Progenitor cell of endocrine pancreas (in vitro differentiated cells): ENCODE measurements around the gene CFTR. TPM values are rescaled to one million over a fixed set of nuclear protein-coding genes. Genes with fewer than 3 reads are reported as not detected.

Source experiments
- DNase-seq: peaks from one replicate; pipeline ENCODE4 v3.0.0; 2021; ENCODE audit warnings: low spot score; ENCODE audit not compliant: unreplicated experiment
- H3K27ac Mint-ChIP-seq: 2 replicates; pipeline ENCODE4 v1.8.0; 2021; ENCODE audit warnings: mild to moderate bottlenecking, moderate library complexity, mixed read lengths
- H3K27me3 Mint-ChIP-seq: 2 replicates; pipeline ENCODE4 v1.8.0; 2021; ENCODE audit warnings: mixed read lengths
- H3K36me3 Mint-ChIP-seq: 2 replicates; pipeline ENCODE4 v1.8.0; 2022; ENCODE audit warnings: mixed read lengths; ENCODE audit not compliant: insufficient read depth
- H3K4me1 Mint-ChIP-seq: 2 replicates; pipeline ENCODE4 v1.8.0; 2021; ENCODE audit warnings: low read depth, mixed read lengths
- H3K4me3 Mint-ChIP-seq: 2 replicates; pipeline ENCODE4 v1.8.0; 2021; ENCODE audit warnings: low read depth, mild to moderate bottlenecking, moderate library complexity, mixed read lengths
- H3K9me3 Mint-ChIP-seq: 2 replicates; pipeline ENCODE4 v1.8.0; 2021; ENCODE audit warnings: low read depth, mixed read lengths
- total RNA-seq: library from RNA; stranded (reverse); gene quantifications from 2 replicates; pipeline ENCODE4 v1.2.1, GENCODE V29; 2021
- TF ChIP-seq, protein P1 (sequence below): fragments of 200-600 bp; sonication (generic); IDR thresholded peaks from one replicate; pipeline ENCODE4 v1.5.0; 2021; ENCODE audit warnings: antibody characterized with exemption, mild to moderate bottlenecking; ENCODE audit not compliant: unreplicated experiment

The CFTR gene
- total RNA-seq, 1 donor from 2014 or later, result 6.6 TPM

DNA sequence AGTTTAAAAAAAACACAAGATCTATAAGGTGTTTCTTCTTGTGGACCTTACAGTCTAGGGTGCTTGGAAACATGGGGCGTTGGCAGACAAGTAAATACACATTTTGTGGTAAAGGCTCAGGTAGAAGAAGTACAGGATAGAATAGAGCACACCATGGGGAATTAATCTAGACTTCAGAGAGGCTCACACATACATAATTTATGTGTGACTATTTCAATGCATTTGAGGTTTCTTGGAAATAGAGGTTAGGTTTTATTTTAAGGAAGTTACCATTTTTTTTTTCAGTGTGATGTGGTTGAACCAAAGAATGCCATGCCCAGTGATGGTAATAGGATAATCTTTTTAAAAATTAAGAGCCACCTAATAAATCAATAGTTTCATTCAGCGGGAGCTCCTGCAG lies 12.8 kb downstream of the CFTR start:
- TF ChIP-seq, protein P1, sequence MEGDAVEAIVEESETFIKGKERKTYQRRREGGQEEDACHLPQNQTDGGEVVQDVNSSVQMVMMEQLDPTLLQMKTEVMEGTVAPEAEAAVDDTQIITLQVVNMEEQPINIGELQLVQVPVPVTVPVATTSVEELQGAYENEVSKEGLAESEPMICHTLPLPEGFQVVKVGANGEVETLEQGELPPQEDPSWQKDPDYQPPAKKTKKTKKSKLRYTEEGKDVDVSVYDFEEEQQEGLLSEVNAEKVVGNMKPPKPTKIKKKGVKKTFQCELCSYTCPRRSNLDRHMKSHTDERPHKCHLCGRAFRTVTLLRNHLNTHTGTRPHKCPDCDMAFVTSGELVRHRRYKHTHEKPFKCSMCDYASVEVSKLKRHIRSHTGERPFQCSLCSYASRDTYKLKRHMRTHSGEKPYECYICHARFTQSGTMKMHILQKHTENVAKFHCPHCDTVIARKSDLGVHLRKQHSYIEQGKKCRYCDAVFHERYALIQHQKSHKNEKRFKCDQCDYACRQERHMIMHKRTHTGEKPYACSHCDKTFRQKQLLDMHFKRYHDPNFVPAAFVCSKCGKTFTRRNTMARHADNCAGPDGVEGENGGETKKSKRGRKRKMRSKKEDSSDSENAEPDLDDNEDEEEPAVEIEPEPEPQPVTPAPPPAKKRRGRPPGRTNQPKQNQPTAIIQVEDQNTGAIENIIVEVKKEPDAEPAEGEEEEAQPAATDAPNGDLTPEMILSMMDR, result no peak
- Mint-ChIP-seq H3K27ac (no peak overlapping the region), H3K36me3 (no peaks in the 10 kb centered on the region), H3K4me3 (no peak overlapping the region), H3K4me1 (no peaks in the 10 kb centered on the region), H3K9me3 (no peaks in the 10 kb centered on the region), H3K27me3 (no peaks in the 10 kb centered on the region)
- no peak for DNase-seq

DNA sequence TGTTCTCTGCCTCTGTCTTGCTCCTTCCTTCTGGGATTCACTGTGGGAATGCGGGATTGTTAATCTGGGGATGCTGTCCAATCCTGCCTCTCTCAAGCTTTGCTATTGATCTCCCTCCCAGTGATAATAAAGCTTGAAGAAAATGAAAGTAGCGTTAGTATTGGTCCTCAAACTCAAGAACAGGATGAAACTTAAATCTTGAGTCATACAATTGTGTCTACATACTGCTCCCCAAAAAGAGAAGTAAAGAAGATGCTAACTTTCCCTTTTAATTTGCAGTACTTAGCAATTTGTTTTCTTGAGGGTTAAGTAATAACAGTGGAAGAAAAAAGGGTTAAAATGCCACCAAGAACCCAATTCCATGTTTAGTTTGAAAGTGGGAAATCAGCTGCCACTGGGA lies 13.6 kb downstream of the CFTR start:
- no peak overlapping the region for H3K27ac Mint-ChIP-seq
- H3K4me3 Mint-ChIP-seq, result no peak overlapping the region
- TF ChIP-seq, protein P1, result no peak
- H3K9me3 Mint-ChIP-seq, result no peaks in the 10 kb centered on the region
- H3K27me3 Mint-ChIP-seq, result no peaks in the 10 kb centered on the region
- no peak for DNase-seq
- no peaks in the 10 kb centered on the region for H3K4me1 Mint-ChIP-seq
- no peaks in the 10 kb centered on the region for H3K36me3 Mint-ChIP-seq

DNA sequence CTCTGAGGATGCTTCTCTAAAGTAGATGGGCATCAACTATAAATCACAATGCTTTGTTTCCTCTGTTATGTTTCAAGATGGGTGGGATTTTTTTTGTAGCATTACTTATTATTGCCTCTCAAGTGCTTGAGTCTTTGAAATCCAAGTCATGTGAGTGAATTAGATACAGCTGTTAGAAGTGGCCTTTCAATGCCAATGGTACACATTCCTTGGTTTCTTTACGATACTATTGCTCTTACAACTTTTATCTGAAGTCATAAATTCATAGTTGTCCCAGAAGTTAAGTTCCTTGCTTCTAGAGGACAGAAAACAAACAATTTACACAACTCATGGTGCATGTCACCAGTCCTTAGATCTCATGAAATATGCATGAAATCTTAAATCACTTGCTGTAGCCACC lies 15.5 kb downstream of the CFTR start:
- Mint-ChIP-seq H3K4me3 (no peak overlapping the region), H3K36me3 (no peaks in the 10 kb centered on the region), H3K9me3 (peaks cover 4% of the 10 kb centered on the region), H3K27me3 (no peaks in the 10 kb centered on the region), H3K27ac (no peak overlapping the region), H3K4me1 (no peaks in the 10 kb centered on the region)
- TF ChIP-seq, protein P1, result no peak
- no peak for DNase-seq

DNA sequence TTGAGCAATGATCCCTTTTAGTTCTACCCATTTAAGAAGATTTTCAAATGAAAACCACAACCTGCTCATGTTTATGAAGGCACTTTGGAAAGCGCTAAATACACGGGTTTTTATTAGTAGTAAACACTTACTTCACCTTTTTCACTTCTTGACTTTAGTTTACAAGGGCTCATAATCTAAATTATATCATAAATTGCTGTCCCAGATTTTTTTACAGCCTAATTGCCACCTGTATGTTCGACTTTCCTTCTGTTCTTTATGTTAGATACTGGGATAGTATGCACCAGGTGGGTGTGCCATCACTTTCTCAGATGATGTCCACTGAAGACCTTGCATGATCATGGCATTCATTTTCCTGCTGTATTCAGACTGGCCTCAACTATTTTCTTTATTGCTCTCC lies 22.5 kb downstream of the CFTR start:
- Mint-ChIP-seq H3K27me3 (no peaks in the 10 kb centered on the region), H3K9me3 (peaks cover 8% of the 10 kb centered on the region), H3K36me3 (no peaks in the 10 kb centered on the region), H3K27ac (no peak overlapping the region), H3K4me3 (no peak overlapping the region), H3K4me1 (no peaks in the 10 kb centered on the region)
- TF ChIP-seq, protein P1, result no peak
- DNase-seq, result no peak

DNA sequence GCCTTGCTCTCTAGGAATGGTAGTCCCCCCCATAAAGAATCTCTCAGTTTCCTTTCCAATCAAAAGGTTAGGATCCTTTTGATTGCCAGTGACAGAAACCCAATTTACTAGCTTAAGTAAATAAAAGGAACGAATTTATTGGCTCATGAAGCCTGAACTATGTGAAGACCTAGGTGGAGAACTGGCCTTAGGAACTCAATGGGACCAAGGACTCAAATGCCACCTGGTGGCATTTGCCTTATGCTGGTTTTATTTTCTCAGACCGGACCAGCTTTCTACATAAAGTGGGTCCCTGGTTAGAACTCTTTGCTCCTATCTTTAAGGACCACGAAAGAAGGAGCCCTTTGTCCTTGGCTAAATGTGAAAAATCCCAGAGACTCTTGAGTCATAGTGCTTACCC lies 25.4 kb downstream of the CFTR start:
- no peak overlapping the region for H3K4me3 Mint-ChIP-seq
- DNase-seq, result no peak
- TF ChIP-seq, protein P1, result no peak
- no peak overlapping the region for H3K27ac Mint-ChIP-seq
- H3K27me3 Mint-ChIP-seq, result no peaks in the 10 kb centered on the region
- H3K36me3 Mint-ChIP-seq, result no peaks in the 10 kb centered on the region
- H3K4me1 Mint-ChIP-seq, result peaks cover 14% of the 10 kb centered on the region
- peaks cover 3% of the 10 kb centered on the region for H3K9me3 Mint-ChIP-seq
